Measurements from ENCODE around the gene DHX30. TPM values are rescaled to one million over a fixed set of nuclear protein-coding genes. Genes with fewer than 3 reads are reported as not detected.
A peak's percentile ranks its signal among the peaks of the same experiment; 100 is the strongest.

The DHX30 gene
- total and polyA plus RNA-seq, 9 of the 15 experiments (the other 6 are each of a cell fraction or from before 2014, with no cell fraction given): 12.3 to 158 (median 79.0) TPM

DNA sequence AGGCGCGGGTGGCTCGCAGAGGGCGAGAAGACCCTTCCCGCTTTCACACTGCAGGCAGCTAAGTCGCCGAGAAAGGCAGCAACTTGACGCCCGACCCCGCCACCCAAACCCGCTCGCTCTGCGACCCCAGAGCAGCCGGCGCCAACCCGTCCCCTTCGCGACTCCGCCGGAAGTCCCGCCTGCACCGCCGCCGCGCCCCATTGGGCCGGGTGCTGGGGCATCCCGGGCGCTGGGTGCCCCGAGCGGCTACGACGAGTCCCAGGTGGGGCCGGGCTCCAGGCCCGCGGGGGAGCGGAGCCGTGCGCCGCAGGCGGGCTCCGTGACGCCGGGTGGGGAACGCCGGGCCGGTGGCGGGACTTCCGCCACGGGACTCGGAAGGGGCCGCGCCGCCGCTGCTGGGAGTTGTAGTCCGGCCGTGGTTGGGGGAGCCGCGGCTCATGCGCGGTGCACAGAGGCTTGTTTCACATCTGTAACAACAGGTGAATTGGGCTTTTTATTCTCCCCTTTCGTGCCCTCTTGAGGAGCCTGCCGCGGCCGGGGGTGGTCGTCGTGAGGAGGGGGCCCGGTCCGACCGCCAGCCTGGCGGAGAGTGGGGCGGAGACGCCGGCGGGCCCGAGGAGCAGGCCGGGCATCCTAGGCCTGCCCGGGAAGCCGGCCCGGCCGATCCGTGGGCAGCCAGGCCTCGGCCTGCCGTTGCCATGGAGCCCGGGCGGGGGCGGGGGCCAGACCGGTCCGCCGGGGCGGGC, at the start of gene DHX30 (continued):
- TF ChIP-seq, protein P1, sequence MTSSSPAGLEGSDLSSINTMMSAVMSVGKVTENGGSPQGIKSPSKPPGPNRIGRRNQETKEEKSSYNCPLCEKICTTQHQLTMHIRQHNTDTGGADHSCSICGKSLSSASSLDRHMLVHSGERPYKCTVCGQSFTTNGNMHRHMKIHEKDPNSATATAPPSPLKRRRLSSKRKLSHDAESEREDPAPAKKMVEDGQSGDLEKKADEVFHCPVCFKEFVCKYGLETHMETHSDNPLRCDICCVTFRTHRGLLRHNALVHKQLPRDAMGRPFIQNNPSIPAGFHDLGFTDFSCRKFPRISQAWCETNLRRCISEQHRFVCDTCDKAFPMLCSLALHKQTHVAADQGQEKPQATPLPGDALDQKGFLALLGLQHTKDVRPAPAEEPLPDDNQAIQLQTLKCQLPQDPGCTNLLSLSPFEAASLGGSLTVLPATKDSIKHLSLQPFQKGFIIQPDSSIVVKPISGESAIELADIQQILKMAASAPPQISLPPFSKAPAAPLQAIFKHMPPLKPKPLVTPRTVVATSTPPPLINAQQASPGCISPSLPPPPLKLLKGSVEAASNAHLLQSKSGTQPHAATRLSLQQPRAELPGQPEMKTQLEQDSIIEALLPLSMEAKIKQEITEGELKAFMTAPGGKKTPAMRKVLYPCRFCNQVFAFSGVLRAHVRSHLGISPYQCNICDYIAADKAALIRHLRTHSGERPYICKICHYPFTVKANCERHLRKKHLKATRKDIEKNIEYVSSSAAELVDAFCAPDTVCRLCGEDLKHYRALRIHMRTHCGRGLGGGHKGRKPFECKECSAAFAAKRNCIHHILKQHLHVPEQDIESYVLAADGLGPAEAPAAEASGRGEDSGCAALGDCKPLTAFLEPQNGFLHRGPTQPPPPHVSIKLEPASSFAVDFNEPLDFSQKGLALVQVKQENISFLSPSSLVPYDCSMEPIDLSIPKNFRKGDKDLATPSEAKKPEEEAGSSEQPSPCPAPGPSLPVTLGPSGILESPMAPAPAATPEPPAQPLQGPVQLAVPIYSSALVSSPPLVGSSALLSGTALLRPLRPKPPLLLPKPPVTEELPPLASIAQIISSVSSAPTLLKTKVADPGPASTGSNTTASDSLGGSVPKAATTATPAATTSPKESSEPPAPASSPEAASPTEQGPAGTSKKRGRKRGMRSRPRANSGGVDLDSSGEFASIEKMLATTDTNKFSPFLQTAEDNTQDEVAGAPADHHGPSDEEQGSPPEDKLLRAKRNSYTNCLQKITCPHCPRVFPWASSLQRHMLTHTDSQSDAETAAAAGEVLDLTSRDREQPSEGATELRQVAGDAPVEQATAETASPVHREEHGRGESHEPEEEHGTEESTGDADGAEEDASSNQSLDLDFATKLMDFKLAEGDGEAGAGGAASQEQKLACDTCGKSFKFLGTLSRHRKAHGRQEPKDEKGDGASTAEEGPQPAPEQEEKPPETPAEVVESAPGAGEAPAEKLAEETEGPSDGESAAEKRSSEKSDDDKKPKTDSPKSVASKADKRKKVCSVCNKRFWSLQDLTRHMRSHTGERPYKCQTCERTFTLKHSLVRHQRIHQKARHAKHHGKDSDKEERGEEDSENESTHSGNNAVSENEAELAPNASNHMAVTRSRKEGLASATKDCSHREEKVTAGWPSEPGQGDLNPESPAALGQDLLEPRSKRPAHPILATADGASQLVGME (CRISPR knock-in tag; IDR thresholded peaks at IDR 0.05): peak; percentile 78
- no peak for TF ChIP-seq GTF2F1 (IDR thresholded peaks at IDR 0.05; ENCODE audit: low read depth, low read length)
- TF ChIP-seq HNRNPUL1 (IDR thresholded peaks at IDR 0.05; ENCODE audit: low read length): no peak
- no peak for TF ChIP-seq ZNF133 (CRISPR knock-in tag; IDR thresholded peaks at IDR 0.05)
- 0 out of 2 replicates have a peak, but pooled peaks have one; percentile 68 for TF ChIP-seq HNRNPL (IDR thresholded peaks at IDR 0.05; ENCODE audit: low read depth, low read length)
- no peak for TF ChIP-seq CSDE1 (IDR thresholded peaks at IDR 0.05)
- TF ChIP-seq, protein P2, sequence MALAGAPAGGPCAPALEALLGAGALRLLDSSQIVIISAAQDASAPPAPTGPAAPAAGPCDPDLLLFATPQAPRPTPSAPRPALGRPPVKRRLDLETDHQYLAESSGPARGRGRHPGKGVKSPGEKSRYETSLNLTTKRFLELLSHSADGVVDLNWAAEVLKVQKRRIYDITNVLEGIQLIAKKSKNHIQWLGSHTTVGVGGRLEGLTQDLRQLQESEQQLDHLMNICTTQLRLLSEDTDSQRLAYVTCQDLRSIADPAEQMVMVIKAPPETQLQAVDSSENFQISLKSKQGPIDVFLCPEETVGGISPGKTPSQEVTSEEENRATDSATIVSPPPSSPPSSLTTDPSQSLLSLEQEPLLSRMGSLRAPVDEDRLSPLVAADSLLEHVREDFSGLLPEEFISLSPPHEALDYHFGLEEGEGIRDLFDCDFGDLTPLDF (CRISPR knock-in tag; IDR thresholded peaks at IDR 0.05): peak; percentile 88
- no peak for TF ChIP-seq ERF (CRISPR knock-in tag; IDR thresholded peaks at IDR 0.05)
- TF ChIP-seq SREBF2 (CRISPR knock-in tag; IDR thresholded peaks at IDR 0.05): no peak
- TF ChIP-seq, protein P3, sequence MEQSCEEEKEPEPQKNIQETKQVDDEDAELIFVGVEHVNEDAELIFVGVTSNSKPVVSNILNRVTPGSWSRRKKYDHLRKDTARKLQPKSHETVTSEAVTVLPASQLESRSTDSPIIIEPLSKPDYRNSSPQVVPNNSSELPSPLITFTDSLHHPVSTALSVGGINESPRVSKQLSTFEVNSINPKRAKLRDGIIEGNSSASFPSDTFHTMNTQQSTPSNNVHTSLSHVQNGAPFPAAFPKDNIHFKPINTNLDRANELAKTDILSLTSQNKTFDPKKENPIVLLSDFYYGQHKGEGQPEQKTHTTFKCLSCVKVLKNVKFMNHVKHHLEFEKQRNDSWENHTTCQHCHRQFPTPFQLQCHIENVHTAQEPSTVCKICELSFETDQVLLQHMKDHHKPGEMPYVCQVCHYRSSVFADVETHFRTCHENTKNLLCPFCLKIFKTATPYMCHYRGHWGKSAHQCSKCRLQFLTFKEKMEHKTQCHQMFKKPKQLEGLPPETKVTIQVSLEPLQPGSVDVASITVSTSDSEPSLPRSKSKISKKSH (CRISPR knock-in tag; IDR thresholded peaks at IDR 0.05): no peak
- no peak for TF ChIP-seq SNRNP70 (optimal IDR thresholded peaks at IDR 0.05; ENCODE audit: low read depth, low read length)
- peak; percentile 93 to 94 for TF ChIP-seq NRF1 (conservative IDR thresholded peaks at IDR 0.05 in 1 of 2, IDR thresholded peaks at IDR 0.05 in 1 of 2)
- TF ChIP-seq TAF1 (IDR thresholded peaks at IDR 0.05; ENCODE audit: control insufficient read depth, extremely low read depth, insufficient read depth, low read length, severe bottlenecking): peak; percentile 67
- TF ChIP-seq ZNF24 (IDR thresholded peaks at IDR 0.05): peak; percentile 43; the same call in 1 of the 2 replicates
- TF ChIP-seq MAFF (IDR thresholded peaks at IDR 0.05; ENCODE audit: low read length): no peak
- 0 out of 2 replicates have a peak, but pooled peaks have one; percentile 2 for TF ChIP-seq NBN (IDR thresholded peaks at IDR 0.05; ENCODE audit: low read depth)
- no peak for TF ChIP-seq SMARCA5 (IDR thresholded peaks at IDR 0.05)
- TF ChIP-seq RFX1 (IDR thresholded peaks at IDR 0.05): peak; percentile 68; the same call in 1 of the 2 replicates
- TF ChIP-seq HCFC1 (IDR thresholded peaks at IDR 0.05; ENCODE audit: low read depth, low read length): peak; percentile 93
